Measurements from ENCODE around the gene MAGEA4. TPM values are rescaled to one million over a fixed set of nuclear protein-coding genes. Genes with fewer than 3 reads are reported as not detected.

The MAGEA4 gene
- total and polyA plus RNA-seq, 2 donors (not counting 1 experiment from before 2014, with no cell fraction given): not detected

DNA sequence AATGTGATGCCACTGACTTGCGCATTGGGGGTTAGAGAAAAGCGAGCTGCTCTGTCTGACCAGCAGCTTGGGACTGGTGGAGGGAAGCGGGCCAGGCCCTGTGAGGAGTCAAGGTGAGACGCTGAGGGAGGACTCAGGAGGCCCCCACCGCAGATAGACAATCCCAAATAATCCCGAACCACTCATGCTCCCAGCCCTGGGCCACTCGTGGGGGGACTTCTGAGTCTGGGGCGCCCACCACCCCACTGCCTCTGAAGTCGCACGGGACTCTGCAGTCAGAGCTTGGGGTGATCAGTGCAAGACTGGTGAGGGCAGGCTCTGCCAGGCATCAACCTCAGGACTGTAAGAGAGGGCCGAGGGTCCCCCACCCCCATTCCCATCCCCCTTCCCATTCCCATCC, 6.9 kb downstream of the MAGEA4 start:
- no peak overlapping the region for H2AFZ ChIP-seq (ENCODE audit: insufficient read depth, low read depth, low read length, poor library complexity, severe bottlenecking)
- no peak overlapping the region for H3K4me3 ChIP-seq (ENCODE audit: control extremely low read depth in 1 of 5, extremely low read depth in 1 of 5, insufficient read depth in 1 of 5, low read depth in 2 of 5, low read length in 4 of 5)
- Mint-ChIP-seq H3K27me3 (no peaks in the 10 kb centered on the region), H3K9me3 (ENCODE audit: insufficient read depth) (no peaks in the 10 kb centered on the region), H3K4me1 (no peaks in the 10 kb centered on the region), H3K27ac (no peak overlapping the region), H3K4me3 (no peak overlapping the region)
- no peak overlapping the region for H3K27ac ChIP-seq (ENCODE audit: low read length in 2 of 2)
- no peak overlapping the region for H3K4me2 ChIP-seq (replicated peaks; ENCODE audit: low read depth, low read length, poor library complexity, severe bottlenecking)
- no peaks in the 10 kb centered on the region for H3K79me2 ChIP-seq (ENCODE audit: control insufficient read depth, insufficient read depth, low read length)
- H3K4me1 ChIP-seq (ENCODE audit: control insufficient read depth in 2 of 2, insufficient read depth in 2 of 2, low read length in 2 of 2): no peaks in the 10 kb centered on the region
- DNase-seq (no peak), ATAC-seq (ENCODE audit: low read depth) (no peak)
- H3K9ac ChIP-seq (ENCODE audit: low read length): no peak overlapping the region
- intact Hi-C loops (cut with micrococcal nuclease): no loop called here
- H3K9me3 ChIP-seq (ENCODE audit: control extremely low read depth in 1 of 3, control insufficient read depth in 2 of 3, insufficient read depth in 1 of 3, low read length in 2 of 3): no peaks in the 10 kb centered on the region
- H3K36me3 ChIP-seq (replicated peaks in 1 of 2; ENCODE audit: control extremely low read depth in 1 of 2, control insufficient read depth in 1 of 2, extremely low read depth in 1 of 2, insufficient read depth in 2 of 2, low read length in 1 of 2): no peaks in the 10 kb centered on the region
- WGBS (ENCODE audit: insufficient coverage): 100% methylated on average over 2 of the region's 11 CpGs
- no peaks in the 10 kb centered on the region for H4K20me1 ChIP-seq (ENCODE audit: control insufficient read depth, insufficient read depth, low read length, poor library complexity, severe bottlenecking)
- no peak for TF ChIP-seq EZH2 (IDR thresholded peaks at IDR 0.05; ENCODE audit: borderline replicate concordance, insufficient read depth, low read depth, low read length, poor library complexity, severe bottlenecking)
- TF ChIP-seq, protein P1, sequence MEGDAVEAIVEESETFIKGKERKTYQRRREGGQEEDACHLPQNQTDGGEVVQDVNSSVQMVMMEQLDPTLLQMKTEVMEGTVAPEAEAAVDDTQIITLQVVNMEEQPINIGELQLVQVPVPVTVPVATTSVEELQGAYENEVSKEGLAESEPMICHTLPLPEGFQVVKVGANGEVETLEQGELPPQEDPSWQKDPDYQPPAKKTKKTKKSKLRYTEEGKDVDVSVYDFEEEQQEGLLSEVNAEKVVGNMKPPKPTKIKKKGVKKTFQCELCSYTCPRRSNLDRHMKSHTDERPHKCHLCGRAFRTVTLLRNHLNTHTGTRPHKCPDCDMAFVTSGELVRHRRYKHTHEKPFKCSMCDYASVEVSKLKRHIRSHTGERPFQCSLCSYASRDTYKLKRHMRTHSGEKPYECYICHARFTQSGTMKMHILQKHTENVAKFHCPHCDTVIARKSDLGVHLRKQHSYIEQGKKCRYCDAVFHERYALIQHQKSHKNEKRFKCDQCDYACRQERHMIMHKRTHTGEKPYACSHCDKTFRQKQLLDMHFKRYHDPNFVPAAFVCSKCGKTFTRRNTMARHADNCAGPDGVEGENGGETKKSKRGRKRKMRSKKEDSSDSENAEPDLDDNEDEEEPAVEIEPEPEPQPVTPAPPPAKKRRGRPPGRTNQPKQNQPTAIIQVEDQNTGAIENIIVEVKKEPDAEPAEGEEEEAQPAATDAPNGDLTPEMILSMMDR (IDR thresholded peaks at IDR 0.05): no peak
- no peaks in the 10 kb centered on the region for H3K27me3 ChIP-seq (replicated peaks in 1 of 4; ENCODE audit: control extremely low read depth in 1 of 4, control insufficient read depth in 3 of 4, insufficient read depth in 4 of 4, low read length in 3 of 4)
- CTCF ChIA-PET: no interaction called here
- POLR2A ChIA-PET: no interaction called here

DNA sequence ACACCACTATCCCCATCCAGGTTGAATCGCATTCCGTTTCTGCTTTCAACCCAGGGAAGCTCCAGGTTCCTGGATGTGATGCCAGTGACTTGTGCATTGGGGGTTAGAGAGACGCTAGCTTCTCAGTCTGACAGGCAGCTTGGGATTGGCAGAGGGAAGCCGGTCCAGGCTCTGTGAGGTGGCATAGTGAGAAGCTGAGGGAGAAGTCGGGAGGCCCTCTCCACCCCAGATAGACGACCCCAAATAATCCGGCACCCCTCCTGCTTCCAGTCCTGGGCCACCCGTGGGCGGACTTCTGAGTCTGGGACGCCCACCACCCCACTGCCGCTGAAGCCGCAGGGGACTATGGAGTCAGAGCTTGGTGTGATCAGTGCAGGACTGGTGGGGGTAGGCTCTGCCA, 7.4 kb downstream of the MAGEA4 start:
- no peak for DNase-seq
- Histone ChIP-seq H3K27me3 (replicated peaks in 1 of 4; ENCODE audit: control extremely low read depth in 1 of 4, control insufficient read depth in 3 of 4, insufficient read depth in 4 of 4, low read length in 3 of 4) (no peaks in the 10 kb centered on the region), H3K9me3 (ENCODE audit: control extremely low read depth in 1 of 3, control insufficient read depth in 2 of 3, insufficient read depth in 1 of 3, low read length in 2 of 3) (no peaks in the 10 kb centered on the region), H3K9ac (ENCODE audit: low read length) (no peak overlapping the region), H3K4me3 (ENCODE audit: control extremely low read depth in 1 of 5, extremely low read depth in 1 of 5, insufficient read depth in 1 of 5, low read depth in 2 of 5, low read length in 4 of 5) (no peak overlapping the region), H3K4me1 (ENCODE audit: control insufficient read depth in 2 of 2, insufficient read depth in 2 of 2, low read length in 2 of 2) (no peaks in the 10 kb centered on the region), H3K36me3 (replicated peaks in 1 of 2; ENCODE audit: control extremely low read depth in 1 of 2, control insufficient read depth in 1 of 2, extremely low read depth in 1 of 2, insufficient read depth in 2 of 2, low read length in 1 of 2) (no peaks in the 10 kb centered on the region), H4K20me1 (ENCODE audit: control insufficient read depth, insufficient read depth, low read length, poor library complexity, severe bottlenecking) (no peaks in the 10 kb centered on the region), H3K27ac (ENCODE audit: low read length in 2 of 2) (no peak overlapping the region), H3K4me2 (replicated peaks; ENCODE audit: low read depth, low read length, poor library complexity, severe bottlenecking) (no peak overlapping the region), H2AFZ (ENCODE audit: insufficient read depth, low read depth, low read length, poor library complexity, severe bottlenecking) (no peak overlapping the region), H3K79me2 (ENCODE audit: control insufficient read depth, insufficient read depth, low read length) (no peaks in the 10 kb centered on the region)
- no peaks in the 10 kb centered on the region for H3K4me1 Mint-ChIP-seq
- 100% methylated on average over 1 of the region's 12 CpGs for WGBS (ENCODE audit: insufficient coverage)
- ChIA-PET CTCF (no interaction called here), POLR2A (no interaction called here)
- no peak for ATAC-seq (ENCODE audit: low read depth)
- no peak overlapping the region for H3K27ac Mint-ChIP-seq
- H3K27me3 Mint-ChIP-seq: no peaks in the 10 kb centered on the region
- intact Hi-C loops (cut with micrococcal nuclease): no loop called here
- TF ChIP-seq, protein P1 (IDR thresholded peaks at IDR 0.05): no peak
- H3K4me3 Mint-ChIP-seq: no peak overlapping the region
- H3K9me3 Mint-ChIP-seq (ENCODE audit: insufficient read depth): no peaks in the 10 kb centered on the region
